K562 (cell line): ENCODE measurements around the gene SAMD10. TPM values are rescaled to one million over a fixed set of nuclear protein-coding genes. Genes with fewer than 3 reads are reported as not detected.

Experiments used
- EWSR1 ChIP-seq: fragments of 450-650 bp; IDR thresholded peaks from 2 replicates; pipeline ENCODE4 v1.6.1; 2018; ENCODE audit warnings: borderline replicate concordance, mild to moderate bottlenecking, low read depth, moderate library complexity; ENCODE audit not compliant: partially characterized antibody
- PHB2 ChIP-seq: fragments of 450-650 bp; IDR thresholded peaks from 2 replicates; pipeline ENCODE4 v1.6.1; 2017; ENCODE audit warnings: low read depth
- RHOXF2B ChIP-seq: fragments of 250-450 bp; sonication (Bioruptor Pico); conservative IDR thresholded peaks from 2 replicates; pipeline ENCODE4 v1.5.1; 2021
- SAP30 ChIP-seq: fragments of 200-600 bp; sonication (generic); IDR thresholded peaks from 2 replicates; pipeline ENCODE4 v1.6.1; 2012; ENCODE audit warnings: borderline replicate concordance, low read depth, mild to moderate bottlenecking, moderate library complexity, low read length, control low read depth, inconsistent platforms; ENCODE audit not compliant: insufficient read depth, poor library complexity, severe bottlenecking
- SMAD2 ChIP-seq: fragments of 150-350 bp; IDR thresholded peaks from 2 replicates; pipeline ENCODE4 v1.6.1; 2014; ENCODE audit warnings: low read depth, mild to moderate bottlenecking, low read length
- SMC3 ChIP-seq: conservative IDR thresholded peaks from 2 replicates; pipeline ENCODE4 v1.6.1; 2011; ENCODE audit warnings: low read depth, low read length, improper control_type of control experiment; ENCODE audit not compliant: insufficient read depth
- SPI1 ChIP-seq: IDR thresholded peaks from 2 replicates; pipeline ENCODE4 v1.6.1; 2011; ENCODE audit warnings: low read depth, low read length, control low read depth, borderline replicate concordance
- TCFL5 ChIP-seq: fragments of 250-450 bp; sonication (Bioruptor Pico); conservative IDR thresholded peaks from 2 replicates; pipeline ENCODE4 v1.6.1; 2021; ENCODE audit warnings: mild to moderate bottlenecking, moderate library complexity, matching md5 sums
- TEAD1 ChIP-seq, 2 experiments: fragments of 450-650 bp in 1 of 2; sonication (generic) in 1 of 2; formaldehyde crosslinking; IDR thresholded peaks; 2 replicates each; pipeline versions ENCODE4 v1.4.0 to v1.8.0; 2020 to 2022; ENCODE audit warnings: mild to moderate bottlenecking in 2 of 2, missing genetic modification reagents in 1 of 2
- XRCC4 ChIP-seq: IDR thresholded peaks from one replicate; pipeline ENCODE4 v1.6.1; 2011; ENCODE audit not compliant: insufficient read depth, insufficient read length; ENCODE audit errors: extremely low read depth
- ZNF79 ChIP-seq: fragments of 250-450 bp; sonication (Bioruptor Pico); IDR thresholded peaks from 2 replicates; pipeline ENCODE4 v1.4.0; 2020; ENCODE audit warnings: low read depth, mild to moderate bottlenecking, moderate library complexity
- polyA plus RNA-seq, 8 experiments: library from polyadenylated mRNA; depleted of rRNA in 4 of 8; stranded (reverse) in 5 of 8; unstranded in 3 of 8; fragments of >200 nt; fragmentation: Nextera tagmentation in 2 of 8; fragmentation: Illumina TruSeq in 1 of 8; extraction: Ambion mirVana in 2 of 8; extraction: Trizol in 1 of 8; gene quantifications; 2 replicates each; pipeline versions ENCODE4 v1.2.1 to v1.2.3, GENCODE V29; 2011 to 2014; ENCODE audit warnings: inconsistent platforms in 1 of 8, missing spikeins in 1 of 8
- total RNA-seq, 7 experiments: library from RNA; depleted of rRNA in 6 of 7; stranded (reverse); fragments of >200 nt in 6 of 7; fragmentation: Illumina TruSeq in 2 of 7; extraction: Trizol in 2 of 7; gene quantifications; 2 replicates each; pipeline versions ENCODE4 v1.2.1 to v1.2.3, GENCODE V29; 2011 to 2021; ENCODE audit warnings: low replicate concordance in 1 of 7
- TF ChIP-seq, protein P1 (sequence below): IDR thresholded peaks from 3 replicates; pipeline ENCODE4 v1.6.1; 2011; ENCODE audit warnings: borderline replicate concordance, mild to moderate bottlenecking; ENCODE audit not compliant: insufficient read length, insufficient read depth
- TF ChIP-seq, protein P2 (sequence below): fragments of 450-650 bp; IDR thresholded peaks from 2 replicates; pipeline ENCODE4 v1.6.1; 2014; ENCODE audit warnings: low read depth, mild to moderate bottlenecking, moderate library complexity, borderline replicate concordance
- TF ChIP-seq, protein P3 (sequence below): fragments of 250-450 bp; sonication (Bioruptor Pico); IDR thresholded peaks from 2 replicates; pipeline ENCODE4 v1.9.0; 2021; ENCODE audit warnings: mild to moderate bottlenecking, inconsistent platforms
- TF ChIP-seq, protein P4 (sequence below), 2 experiments: fragments of 150-350 bp in 1 of 2; IDR thresholded peaks; 2 replicates each; pipeline ENCODE4 v1.6.1; 2012 to 2016; ENCODE audit warnings: low read depth in 2 of 2, low read length in 2 of 2, mild to moderate bottlenecking in 1 of 2, moderate library complexity in 1 of 2

SAMD10 gene
- total and polyA plus RNA-seq, 9 of the 15 experiments (the other 6 are each of a cell fraction or from before 2014, with no cell fraction given), result 0.37 to 15.2 (median 4.8) TPM

DNA sequence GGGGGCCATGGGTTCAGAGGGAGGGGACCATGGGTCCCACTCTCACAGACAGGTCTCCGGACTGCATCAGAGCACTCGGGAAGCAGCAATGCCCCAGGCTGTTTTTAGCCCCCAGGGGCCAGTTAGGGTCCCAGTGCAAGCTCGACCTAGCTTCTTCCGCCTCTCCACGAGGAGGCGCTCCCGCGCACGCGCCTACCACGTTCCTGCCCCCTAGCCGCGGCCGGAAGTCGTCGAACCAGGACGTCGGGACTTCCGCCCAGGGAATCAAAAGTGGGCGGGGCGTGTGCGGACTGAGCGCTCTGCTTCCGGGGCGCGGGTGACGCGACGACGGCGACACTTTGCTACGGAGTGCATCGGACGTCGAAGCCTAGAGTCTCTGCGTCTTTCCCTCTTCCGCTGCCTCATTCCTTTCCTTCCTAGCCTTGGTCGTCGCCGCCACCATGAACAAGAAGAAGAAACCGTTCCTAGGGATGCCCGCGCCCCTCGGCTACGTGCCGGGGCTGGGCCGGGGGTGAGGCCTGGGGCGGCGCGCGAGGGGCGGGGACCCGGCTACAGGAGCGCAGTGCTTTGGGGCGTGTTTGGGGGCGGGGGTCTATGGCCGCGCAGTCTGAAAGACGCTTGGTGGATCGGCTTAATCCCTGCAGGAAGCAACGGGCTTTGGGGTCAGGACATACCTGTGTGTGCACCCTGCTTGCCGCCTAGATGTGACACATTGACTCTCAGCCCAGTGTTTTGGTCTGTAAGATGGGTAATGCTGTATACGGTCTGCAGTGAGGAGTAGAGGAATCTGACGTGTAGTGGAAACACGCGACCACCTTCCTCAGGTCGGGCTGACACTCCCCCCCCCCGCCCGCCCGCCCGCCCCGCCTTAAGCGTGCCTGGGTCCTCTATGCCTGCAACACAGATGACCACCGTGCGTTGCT lies 1.6 kb upstream of the SAMD10 start, which contains the start of gene PRPF6 (continued):
- TF ChIP-seq, protein P1, sequence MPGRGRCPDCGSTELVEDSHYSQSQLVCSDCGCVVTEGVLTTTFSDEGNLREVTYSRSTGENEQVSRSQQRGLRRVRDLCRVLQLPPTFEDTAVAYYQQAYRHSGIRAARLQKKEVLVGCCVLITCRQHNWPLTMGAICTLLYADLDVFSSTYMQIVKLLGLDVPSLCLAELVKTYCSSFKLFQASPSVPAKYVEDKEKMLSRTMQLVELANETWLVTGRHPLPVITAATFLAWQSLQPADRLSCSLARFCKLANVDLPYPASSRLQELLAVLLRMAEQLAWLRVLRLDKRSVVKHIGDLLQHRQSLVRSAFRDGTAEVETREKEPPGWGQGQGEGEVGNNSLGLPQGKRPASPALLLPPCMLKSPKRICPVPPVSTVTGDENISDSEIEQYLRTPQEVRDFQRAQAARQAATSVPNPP, result no peak
- no peak for TF ChIP-seq EWSR1
- TF ChIP-seq, protein P2, sequence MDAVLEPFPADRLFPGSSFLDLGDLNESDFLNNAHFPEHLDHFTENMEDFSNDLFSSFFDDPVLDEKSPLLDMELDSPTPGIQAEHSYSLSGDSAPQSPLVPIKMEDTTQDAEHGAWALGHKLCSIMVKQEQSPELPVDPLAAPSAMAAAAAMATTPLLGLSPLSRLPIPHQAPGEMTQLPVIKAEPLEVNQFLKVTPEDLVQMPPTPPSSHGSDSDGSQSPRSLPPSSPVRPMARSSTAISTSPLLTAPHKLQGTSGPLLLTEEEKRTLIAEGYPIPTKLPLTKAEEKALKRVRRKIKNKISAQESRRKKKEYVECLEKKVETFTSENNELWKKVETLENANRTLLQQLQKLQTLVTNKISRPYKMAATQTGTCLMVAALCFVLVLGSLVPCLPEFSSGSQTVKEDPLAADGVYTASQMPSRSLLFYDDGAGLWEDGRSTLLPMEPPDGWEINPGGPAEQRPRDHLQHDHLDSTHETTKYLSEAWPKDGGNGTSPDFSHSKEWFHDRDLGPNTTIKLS, result peak; percentile 84
- no peak for TF ChIP-seq XRCC4
- TF ChIP-seq, protein P3, sequence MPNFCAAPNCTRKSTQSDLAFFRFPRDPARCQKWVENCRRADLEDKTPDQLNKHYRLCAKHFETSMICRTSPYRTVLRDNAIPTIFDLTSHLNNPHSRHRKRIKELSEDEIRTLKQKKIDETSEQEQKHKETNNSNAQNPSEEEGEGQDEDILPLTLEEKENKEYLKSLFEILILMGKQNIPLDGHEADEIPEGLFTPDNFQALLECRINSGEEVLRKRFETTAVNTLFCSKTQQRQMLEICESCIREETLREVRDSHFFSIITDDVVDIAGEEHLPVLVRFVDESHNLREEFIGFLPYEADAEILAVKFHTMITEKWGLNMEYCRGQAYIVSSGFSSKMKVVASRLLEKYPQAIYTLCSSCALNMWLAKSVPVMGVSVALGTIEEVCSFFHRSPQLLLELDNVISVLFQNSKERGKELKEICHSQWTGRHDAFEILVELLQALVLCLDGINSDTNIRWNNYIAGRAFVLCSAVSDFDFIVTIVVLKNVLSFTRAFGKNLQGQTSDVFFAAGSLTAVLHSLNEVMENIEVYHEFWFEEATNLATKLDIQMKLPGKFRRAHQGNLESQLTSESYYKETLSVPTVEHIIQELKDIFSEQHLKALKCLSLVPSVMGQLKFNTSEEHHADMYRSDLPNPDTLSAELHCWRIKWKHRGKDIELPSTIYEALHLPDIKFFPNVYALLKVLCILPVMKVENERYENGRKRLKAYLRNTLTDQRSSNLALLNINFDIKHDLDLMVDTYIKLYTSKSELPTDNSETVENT (CRISPR knock-in tag), result peak; percentile 60; the same call in 1 of the 2 replicates
- no peak for TF ChIP-seq RHOXF2B (CRISPR knock-in tag)
- TF ChIP-seq TEAD1 (CRISPR knock-in tag; IDR thresholded peaks at IDR 0.05), result peak; percentile 19 to 28; a peak in 2 of 4 replicates
- TF ChIP-seq SMAD2, result no peak
- no peak for TF ChIP-seq ZNF79 (CRISPR knock-in tag)
- no peak for TF ChIP-seq TCFL5 (CRISPR knock-in tag)
- no peak for TF ChIP-seq PHB2
- peak; percentile 57 for TF ChIP-seq SAP30
- TF ChIP-seq SMC3, result peak; percentile 62
- TF ChIP-seq SPI1, result peak; percentile 62
- TF ChIP-seq, protein P4, sequence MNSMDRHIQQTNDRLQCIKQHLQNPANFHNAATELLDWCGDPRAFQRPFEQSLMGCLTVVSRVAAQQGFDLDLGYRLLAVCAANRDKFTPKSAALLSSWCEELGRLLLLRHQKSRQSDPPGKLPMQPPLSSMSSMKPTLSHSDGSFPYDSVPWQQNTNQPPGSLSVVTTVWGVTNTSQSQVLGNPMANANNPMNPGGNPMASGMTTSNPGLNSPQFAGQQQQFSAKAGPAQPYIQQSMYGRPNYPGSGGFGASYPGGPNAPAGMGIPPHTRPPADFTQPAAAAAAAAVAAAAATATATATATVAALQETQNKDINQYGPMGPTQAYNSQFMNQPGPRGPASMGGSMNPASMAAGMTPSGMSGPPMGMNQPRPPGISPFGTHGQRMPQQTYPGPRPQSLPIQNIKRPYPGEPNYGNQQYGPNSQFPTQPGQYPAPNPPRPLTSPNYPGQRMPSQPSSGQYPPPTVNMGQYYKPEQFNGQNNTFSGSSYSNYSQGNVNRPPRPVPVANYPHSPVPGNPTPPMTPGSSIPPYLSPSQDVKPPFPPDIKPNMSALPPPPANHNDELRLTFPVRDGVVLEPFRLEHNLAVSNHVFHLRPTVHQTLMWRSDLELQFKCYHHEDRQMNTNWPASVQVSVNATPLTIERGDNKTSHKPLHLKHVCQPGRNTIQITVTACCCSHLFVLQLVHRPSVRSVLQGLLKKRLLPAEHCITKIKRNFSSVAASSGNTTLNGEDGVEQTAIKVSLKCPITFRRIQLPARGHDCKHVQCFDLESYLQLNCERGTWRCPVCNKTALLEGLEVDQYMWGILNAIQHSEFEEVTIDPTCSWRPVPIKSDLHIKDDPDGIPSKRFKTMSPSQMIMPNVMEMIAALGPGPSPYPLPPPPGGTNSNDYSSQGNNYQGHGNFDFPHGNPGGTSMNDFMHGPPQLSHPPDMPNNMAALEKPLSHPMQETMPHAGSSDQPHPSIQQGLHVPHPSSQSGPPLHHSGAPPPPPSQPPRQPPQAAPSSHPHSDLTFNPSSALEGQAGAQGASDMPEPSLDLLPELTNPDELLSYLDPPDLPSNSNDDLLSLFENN (IDR thresholded peaks at IDR 0.05; ENCODE audit: low read depth in 2 of 2, low read length in 2 of 2), result peak in 1 of 2 experiments; percentile 38; a peak in 2 of 4 replicates
